K562 (cell line): ENCODE results near the gene NFATC3.

ENCODE experiments used
- CTCF ChIP-seq, 3 experiments: IDR thresholded peaks in 2 of 3; conservative IDR thresholded peaks in 1 of 3; 2 replicates each; pipeline ENCODE4 v1.5.1; 2011 to 2012; ENCODE audit warnings: low read length in 3 of 3, mild to moderate bottlenecking in 3 of 3, control low read depth in 2 of 3, improper control_type of control experiment in 1 of 3, inconsistent platforms in 1 of 3, low read depth in 1 of 3, mixed read lengths in 1 of 3, moderate library complexity in 1 of 3; ENCODE audit not compliant: insufficient read depth in 2 of 3
- KDM4B ChIP-seq, 2 experiments: fragments of 450-650 bp in 1 of 2; sonication (generic) in 1 of 2; IDR thresholded peaks; 2 replicates each; pipeline ENCODE4 v1.6.1; 2016 to 2017; ENCODE audit warnings: borderline replicate concordance in 2 of 2, antibody characterized with exemption in 1 of 2, low read depth in 1 of 2, mild to moderate bottlenecking in 1 of 2
- ZNF384 ChIP-seq: IDR thresholded peaks from 2 replicates; pipeline ENCODE4 v1.6.1; 2012; ENCODE audit warnings: low read depth, low read length, improper control_type of control experiment
- ZNF395 ChIP-seq: fragments of 200-800 bp; sonication (Bioruptor generic); IDR thresholded peaks from 2 replicates; pipeline ENCODE4 v1.6.1; 2017; ENCODE audit warnings: missing genetic modification characterization, missing compliant biosample characterization

GRCh38 chr16:68246121-68246520 lies 161.0 kb downstream of the NFATC3 start:
- TF ChIP-seq ZNF395 (CRISPR knock-in tag): no peak
- TF ChIP-seq ZNF384: no peak
- no peak for TF ChIP-seq CTCF (IDR thresholded peaks at IDR 0.05 in 2 of 3, conservative IDR thresholded peaks at IDR 0.05 in 1 of 3; ENCODE audit: insufficient read depth in 2 of 3, low read depth in 1 of 3, low read length in 3 of 3)
- TF ChIP-seq KDM4B (IDR thresholded peaks at IDR 0.05; ENCODE audit: borderline replicate concordance in 2 of 2, low read depth in 1 of 2): no peak
